GM18873 (cell line): ENCODE measurements around the gene SLC13A5.
"Not testable (repeated sequence)": the region's sequence is repeated elsewhere in the genome, so short reads cannot be mapped to it uniquely, and the experiment has no call there.

ENCODE experiments used
- ATAC-seq: cut with Tn5 transposase; IDR thresholded peaks from one replicate; pipeline ENCODE4 v1.9.1; 2021; ENCODE audit warnings: mild to moderate bottlenecking, moderate library complexity, moderate number of reproducible peaks; ENCODE audit not compliant: unreplicated experiment, low FRiP score

SLC13A5 gene

DNA sequence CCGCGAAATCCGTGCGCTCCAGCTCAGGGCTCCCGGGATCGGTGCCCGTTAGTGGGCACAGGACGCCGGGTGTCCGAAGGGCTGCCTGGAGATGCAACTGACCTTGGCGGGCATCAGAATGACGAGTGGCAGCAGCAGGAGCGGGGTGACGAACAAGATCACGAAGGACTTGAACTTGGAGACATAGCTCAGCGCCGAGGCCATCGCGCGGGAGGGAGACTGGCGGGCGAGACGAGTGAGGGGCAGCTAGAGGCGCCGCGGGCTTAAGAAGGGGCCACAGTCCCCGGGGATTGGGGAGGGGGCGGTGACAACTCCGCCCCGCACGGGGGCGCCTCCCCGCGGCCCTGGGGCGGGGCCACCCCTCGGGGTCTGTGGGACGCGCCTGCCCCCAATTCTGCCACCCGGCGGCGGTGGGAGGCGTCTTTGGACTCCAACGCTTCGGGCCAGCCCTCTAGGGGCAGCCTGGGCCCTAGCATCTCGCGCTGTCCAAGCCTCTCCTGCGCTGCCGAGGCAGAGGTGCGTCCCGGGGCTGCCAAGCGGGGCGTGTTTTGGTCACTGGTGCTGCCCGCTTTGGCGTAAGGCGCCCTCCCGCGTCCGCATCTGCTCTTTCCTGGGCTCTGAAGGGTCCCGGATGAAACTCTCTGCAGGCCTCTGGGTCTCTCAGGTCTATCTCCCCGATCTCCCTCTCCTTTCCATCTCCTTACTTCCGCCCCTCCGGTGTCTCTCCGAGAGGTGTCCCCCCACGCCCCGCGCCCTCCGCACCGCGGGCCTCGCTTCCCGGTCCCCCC, at the start of gene SLC13A5:
Gene SLC13A5, minus strand, starts transcription at position 240 of the 788 bp plus-strand sequence. Its CDS starts 36 bp downstream, at position 204.
- ATAC-seq = no peak

- no peak for ATAC-seq
These were observed 48.6 kb upstream of the SLC13A5 start for GRCh38 chr17:6761779-6762178.

GRCh38 chr17:6757747-6758146, 44.6 kb upstream of the SLC13A5 start:
- ATAC-seq = no peak

GRCh38 chr17:6756425-6757031, 43.4 kb upstream of the SLC13A5 start:
- no peak for ATAC-seq

GRCh38 chr17:6755731-6756184, 42.6 kb upstream of the SLC13A5 start, which contains the start of gene XAF1:
TSS of gene XAF1 (plus strand) at chr17:6756046. CDS start at chr17:6756079, 33 bp downstream.
- ATAC-seq = no peak

DNA sequence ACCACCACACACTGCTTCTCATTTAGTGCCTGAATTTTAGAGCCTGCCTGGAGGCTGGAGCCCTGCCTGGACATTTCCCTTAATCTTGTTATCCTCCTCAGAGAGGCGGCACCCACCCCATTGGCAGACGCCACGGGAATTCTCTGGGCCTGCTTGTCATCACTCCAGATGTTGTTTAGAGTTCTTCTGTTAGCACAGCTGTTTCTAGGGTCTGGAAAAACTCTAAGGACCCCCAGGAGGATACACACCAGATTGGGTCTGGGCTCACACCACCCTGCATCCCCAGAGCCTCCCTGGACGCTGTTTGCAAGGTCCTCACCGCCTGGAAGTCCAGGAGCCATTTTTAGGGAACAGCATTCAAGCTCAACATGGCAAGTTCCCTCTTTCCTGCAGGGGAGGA, 42.1 kb upstream of the SLC13A5 start:
- ATAC-seq = no peak

- no peak for ATAC-seq
These were observed 40.4 kb upstream of the SLC13A5 start for GRCh38 chr17:6753546-6753945.

- ATAC-seq = no peak
These were observed 39.9 kb upstream of the SLC13A5 start for GRCh38 chr17:6753006-6753445.

GRCh38 chr17:6752068-6752909, 39.1 kb upstream of the SLC13A5 start:
- ATAC-seq = no peak

DNA sequence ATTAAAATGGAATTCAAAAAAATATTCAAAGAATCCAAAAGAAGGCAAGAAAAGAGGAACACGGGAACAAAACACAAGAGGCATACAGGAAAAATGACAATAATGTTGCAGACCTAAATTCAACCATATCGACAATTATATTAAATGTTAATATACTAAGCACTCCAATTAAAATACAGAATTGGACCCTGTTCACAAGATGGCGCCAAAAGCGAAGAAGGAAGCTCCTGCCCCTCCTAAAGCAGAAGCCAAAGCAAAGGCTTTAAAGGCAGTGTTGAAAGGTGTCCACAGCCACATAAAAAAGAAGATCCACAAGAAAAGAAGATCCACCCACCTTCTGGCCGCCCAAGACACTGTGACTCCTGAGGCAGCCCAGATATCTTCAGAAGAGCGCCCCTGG, 36.4 kb upstream of the SLC13A5 start:
- no peak for ATAC-seq

GRCh38 chr17:6748617-6749016, 35.4 kb upstream of the SLC13A5 start:
- no peak for ATAC-seq

DNA sequence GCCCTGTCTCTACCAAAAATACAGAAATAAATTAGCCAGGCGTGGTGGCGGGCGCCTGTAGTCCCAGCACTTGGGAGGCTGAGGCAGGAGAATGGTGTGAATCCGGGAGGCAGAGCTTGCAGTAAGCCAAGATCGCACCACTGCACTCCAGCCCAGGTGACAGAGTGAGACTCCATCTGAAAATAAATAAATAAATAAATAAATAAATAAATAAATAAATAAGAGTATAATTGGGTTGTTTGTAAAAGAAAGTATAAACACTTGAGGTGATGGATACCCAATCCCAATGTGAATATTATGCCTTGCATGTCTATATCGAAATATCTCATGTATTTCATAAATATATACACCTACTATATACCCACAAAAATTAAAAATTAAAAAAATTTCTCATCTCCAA, 33.5 kb upstream of the SLC13A5 start:
- ATAC-seq = not testable (repeated sequence)

DNA sequence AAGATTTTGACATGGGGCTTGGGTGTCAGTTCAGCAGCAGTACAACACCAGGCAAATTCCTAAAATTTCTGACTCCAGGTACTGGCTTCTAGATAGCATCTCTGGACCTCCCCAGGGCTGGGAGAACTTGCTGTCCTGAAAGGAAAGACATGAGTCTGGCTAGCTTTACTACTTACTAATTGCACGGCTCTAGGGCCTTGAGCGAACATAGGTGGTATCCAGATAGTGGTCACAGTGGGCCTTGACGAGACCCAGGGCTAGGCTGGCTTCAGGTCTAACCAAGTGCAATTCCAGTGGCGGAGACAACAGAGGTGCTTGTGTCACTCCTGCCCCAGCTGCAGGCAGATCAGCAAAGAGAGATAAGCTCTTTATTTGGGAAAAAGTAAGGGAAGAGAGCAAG, 16.4 kb upstream of the SLC13A5 start:
- no peak for ATAC-seq

- no peak for ATAC-seq
These were observed 10.8 kb upstream of the SLC13A5 start for GRCh38 chr17:6724009-6724408.

DNA sequence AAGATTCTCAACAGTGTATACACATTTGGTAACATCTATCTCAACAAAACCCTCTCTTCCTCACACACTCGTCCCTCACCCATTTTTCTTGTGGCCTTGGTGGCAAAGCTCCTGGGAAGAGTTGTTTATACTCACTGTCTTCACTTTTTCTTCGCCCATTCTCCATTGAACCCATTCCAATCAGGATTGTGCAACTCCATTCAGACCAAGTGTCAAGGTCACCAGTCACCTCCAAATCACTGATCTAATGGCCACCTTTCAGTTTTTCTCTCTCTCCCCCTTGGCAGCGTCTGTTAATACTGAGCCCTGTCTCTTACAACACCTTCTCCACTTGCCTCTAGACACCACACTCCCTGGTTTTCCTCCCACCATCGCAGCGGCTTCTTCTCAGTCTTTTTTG, 8.6 kb upstream of the SLC13A5 start:
- no peak for ATAC-seq

DNA sequence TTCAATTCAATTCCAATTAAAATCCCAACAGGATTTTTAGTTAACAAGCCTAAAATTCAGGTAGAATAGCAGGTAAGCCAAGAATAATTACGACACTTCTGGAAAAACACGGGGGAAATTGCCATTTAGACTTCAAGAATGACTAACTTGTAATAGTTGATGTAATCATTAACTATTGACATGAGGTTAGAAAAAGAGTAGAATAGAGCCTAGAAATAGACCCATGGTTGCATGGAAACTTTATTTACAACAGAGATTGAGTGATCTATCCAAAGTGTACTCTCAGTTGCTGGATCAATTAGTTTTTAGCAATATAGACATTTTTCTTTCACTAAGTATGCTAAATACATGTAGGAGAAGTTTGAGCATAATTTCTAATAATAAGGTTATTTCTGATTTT, 3.6 kb upstream of the SLC13A5 start:
- no peak for ATAC-seq

DNA sequence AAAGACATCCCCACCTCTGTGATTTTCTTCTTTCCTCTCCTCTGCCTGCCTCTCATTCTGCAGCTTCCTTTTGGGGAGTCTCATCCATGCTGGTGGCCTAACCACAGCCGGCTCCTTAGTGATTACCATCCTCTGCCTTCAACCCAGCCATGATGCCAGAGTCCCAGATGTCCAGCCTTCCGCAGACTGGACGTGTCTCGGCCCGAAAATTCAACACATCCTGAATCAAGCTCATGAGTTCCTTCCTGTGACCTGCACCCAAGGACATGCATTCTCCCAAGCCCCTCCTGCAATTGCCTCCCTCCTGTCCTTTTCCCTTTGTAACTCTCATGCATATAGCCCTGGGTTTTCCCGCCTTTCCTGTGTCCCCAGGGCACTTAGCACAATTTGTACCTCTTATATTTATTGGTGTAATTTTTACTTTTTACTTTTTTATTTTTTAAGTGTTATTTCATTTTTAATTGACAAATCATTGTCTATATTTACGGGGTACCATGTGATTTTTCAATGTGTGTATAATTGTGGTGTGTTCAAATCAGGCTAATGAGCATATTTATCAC, 1.2 kb upstream of the SLC13A5 start:
- ATAC-seq = no peak

GRCh38 chr17:6713918-6714271, 726 bp upstream of the SLC13A5 start:
- no peak for ATAC-seq

DNA sequence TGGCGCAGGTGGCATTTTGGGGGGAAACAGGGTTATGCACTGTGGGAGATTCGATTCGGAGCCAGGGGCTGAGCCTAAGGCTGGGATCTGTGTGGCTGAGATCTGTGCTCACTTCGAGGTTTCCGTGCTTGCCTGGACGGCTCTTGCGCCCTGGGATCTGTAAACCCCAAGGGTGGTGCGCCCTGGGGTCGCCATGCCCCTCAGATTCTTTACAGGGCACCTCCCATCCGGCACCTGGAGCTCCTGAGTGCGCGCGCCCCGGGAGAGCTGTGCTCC, 377 bp downstream of the SLC13A5 start:
- ATAC-seq = no peak

DNA sequence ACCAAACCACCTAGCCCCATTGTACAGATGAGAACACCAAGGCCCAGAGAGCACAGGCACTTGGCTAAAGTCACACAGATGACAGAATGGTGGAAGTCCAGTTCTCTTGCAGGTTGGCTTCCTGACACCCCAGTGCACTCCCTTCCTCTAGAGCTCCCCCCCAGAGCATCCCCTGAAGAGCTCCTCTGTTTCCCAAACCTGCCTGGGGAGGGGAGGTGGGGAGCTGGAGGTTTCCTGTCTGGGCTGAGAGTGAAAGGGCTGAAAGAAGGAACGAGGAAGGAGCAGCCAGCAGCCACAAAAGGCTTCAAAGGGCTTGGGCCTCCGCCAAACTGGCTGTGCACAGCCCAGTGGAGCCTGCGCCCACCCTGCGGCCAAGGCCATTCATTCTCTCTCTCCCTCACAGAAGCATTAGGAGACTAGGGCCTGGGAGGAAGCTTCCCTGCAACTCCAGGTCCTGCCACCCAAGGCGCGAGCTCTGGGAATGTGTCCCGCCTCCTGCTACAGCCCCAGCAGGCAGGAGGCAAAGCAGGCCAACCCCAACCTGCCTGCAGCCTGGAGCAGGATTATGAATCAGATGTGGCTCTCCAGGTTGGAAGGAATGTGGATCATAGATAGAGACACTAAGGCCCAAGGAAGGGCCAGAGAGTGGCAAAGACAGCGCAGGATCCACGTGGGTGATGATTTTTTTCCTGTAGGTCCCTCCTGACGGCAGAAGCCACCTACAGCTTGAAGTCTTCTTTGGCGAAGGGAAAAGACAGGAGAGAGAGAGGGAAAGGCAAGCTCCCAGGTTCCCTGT, 913 bp downstream of the SLC13A5 start:
- no peak for ATAC-seq
